T-helper 1 cell treated with Interleukin-12 subunit alpha and Interleukin-12 subunit beta and Interleukin-4 antibody, amounts not matched to agents 30 ng/mL and 1 ng/mL, for 36 hours (primary cell): Measurements from ENCODE around the gene SPATA20. TPM values are rescaled to one million over a fixed set of nuclear protein-coding genes. Genes with fewer than 3 reads are reported as not detected.

Experiments
- intact Hi-C: fragments of 100-400 bp; cut with micrococcal nuclease; formaldehyde crosslinking; loops from one replicate; pipeline ENCODE4 v1.15.1; 2024
- total RNA-seq: library from RNA; stranded (reverse); gene quantifications from 2 replicates; pipeline ENCODE4 v1.2.3, GENCODE V29; 2022

The SPATA20 gene
- total RNA-seq, 1 donor from 2014 or later: 13.2 TPM

- intact Hi-C loops: no loop called here
Measured at GRCh38 chr17:50519141-50519834, 27.7 kb upstream of the SPATA20 start.

- intact Hi-C loops: no loop called here
Measured at GRCh38 chr17:50520483-50520882, 26.5 kb upstream of the SPATA20 start.

- intact Hi-C loops: no loop called here
Measured at GRCh38 chr17:50521514-50521913, 25.5 kb upstream of the SPATA20 start.

DNA sequence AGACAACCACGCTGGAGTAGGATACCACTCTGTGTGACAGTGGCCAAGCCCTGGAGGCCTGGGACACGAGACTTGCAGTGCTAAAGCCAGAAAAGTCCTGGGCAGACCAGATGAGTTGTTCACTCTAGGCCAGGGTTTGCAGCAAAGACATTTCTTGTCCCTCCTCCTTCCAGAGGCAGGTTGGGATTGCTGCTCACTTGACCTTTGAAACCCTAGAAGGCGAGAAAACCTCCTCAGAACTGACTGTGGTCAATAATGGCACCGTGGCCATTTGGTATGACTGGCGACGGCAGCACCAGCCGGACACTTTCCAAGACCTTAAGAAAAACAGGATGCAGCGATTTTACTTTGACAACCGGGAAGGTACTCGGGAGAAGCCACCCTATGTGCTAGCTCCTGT lies 24.2 kb upstream of the SPATA20 start:
- intact Hi-C loops: no loop called here

DNA sequence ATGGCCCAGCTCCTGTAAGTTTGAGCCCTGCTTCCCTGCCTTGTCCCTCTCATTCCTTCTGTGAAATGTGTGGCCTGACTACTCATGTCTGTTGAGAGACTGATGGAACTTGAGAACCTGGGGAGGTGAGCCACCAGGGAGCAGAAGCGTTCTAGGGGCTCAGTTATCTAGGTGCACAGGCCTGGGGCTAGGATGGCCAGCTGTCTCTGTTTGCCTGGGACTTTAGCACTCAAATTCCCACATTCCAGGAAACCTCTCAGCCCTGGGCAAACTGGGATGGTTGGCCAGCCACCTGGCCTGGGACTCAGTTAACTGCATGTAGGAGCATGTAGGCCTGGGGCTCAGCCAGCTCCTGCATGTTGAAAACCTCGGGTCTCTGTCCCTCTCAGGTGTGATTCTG lies 23.8 kb upstream of the SPATA20 start:
- intact Hi-C loops: no loop called here

- intact Hi-C loops: no loop called here
Measured at GRCh38 chr17:50524838-50525237, 22.1 kb upstream of the SPATA20 start.

GRCh38 chr17:50527155-50527762 lies 19.7 kb upstream of the SPATA20 start:
- intact Hi-C loops: no loop called here

DNA sequence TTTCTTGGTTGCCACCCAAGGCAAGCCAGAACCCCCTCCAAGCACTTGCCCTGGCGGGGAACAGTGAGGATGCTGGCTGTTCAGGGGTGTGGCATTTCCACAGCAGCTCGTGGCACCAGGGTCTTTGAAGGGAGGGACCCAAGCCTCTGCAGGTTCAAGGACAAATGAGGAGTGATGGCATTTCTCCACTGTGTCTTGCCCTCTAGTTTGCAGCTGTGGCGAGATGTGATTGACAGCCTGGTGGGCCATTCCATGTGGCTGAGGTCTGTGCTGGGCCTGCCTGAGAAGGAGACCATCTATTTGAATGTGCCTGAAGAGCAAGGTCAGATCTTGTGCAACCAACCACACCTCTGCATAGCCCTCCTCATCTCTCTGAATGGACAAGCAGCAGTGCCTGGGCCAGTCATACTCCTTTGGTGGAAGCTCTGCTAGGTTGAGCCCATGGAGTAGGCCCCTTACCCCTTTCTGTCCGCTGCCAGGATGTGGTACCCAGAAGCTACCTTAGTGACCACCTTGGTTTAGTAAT lies 19.0 kb upstream of the SPATA20 start:
- intact Hi-C loops: no loop called here

GRCh38 chr17:50529849-50530248 lies 17.1 kb upstream of the SPATA20 start:
- intact Hi-C loops: no loop called here

DNA sequence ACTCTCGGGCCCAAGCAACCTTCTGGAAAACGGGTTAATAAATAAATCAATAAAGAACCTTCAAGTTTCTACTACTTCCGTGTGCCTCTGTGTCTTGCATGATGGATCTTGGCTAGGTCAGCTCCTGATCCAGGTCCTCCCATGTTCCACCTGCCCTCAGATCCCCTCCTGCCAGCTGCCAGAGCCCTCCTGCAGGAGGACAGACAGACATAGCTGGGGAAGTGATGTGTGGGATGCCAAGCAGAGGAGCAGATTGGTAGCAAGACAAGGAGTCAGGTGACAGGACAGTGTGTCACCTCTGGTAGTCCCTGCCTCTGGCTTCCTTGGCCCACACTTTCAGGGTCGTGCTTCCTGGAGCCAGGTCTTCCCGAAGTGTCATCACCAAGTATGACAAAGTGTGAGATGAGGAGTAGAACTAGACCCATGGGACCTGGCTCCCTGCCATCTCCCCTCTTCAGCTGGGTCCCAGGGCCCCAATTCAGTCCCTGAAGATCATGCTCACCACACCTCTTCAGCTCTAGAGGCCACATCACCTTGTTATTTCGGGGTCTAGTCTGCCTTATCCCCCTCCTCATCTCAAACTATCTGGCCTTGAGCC lies 15.4 kb upstream of the SPATA20 start:
- intact Hi-C loops: no loop called here

GRCh38 chr17:50532452-50533024 lies 14.4 kb upstream of the SPATA20 start, which contains the start of gene EPN3:
TSS of gene EPN3 (plus strand) at chr17:50532735. CDS start at chr17:50536557, 3,822 bp downstream.
- intact Hi-C loops: no loop called here

DNA sequence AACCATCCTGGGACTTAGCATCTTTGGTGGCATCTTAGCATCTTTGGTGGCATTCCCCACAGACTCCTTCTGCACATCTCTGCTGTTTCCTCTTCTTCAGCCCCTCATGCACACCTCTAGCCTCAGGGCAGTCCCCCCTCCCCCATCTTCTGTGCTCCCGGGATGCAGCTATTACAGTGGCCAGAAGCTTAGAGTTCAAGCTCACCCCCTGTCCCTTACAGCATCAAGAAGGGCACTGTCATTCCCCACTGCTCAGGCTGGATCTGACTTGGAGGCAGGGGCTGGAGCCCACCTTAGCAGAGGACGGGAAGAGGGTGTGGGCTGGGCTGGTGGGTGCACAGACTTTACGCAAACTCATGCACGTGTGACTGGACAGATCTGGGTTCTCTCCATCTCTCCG lies 13.8 kb upstream of the SPATA20 start:
- intact Hi-C loops: no loop called here

- intact Hi-C loops: no loop called here
Measured at GRCh38 chr17:50533720-50534148, 13.2 kb upstream of the SPATA20 start.

DNA sequence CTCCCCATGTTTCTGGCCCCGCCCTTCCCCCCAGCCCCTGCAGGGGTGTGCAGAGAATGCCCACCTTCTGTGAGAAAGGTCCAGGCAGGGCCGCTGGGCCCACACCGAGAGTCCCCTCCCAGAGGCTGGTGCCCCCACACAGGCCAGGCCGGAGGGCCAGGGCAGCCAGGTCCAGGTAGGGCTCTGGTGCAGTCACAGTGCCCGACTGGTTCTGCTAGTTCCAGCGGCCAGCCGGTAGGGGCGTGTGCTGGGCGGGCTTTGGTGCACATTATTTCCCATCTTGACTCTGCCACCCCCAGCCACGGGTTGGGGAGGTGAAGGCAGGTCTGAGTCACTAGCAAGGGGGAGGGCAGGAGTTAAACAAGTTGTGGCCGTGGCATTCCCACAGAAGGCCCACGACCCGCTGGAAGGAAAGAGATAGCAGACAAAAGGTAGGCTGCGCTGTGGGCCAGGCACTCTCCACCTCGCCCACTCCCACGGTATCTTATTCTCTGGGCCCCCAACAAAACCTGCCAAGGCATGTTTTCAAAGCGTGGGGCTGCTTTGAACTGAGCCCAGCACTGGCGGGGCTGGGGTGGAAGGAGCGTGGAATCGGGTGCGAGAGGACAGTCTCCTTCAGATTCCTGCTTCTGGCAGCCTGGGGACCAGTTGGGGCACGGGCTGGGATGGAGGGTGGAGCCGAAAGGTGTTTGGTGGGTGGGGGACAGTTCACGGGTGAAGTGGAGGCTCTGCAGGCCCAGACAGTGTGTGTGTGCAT lies 12.6 kb upstream of the SPATA20 start:
- intact Hi-C loops: no loop called here

- intact Hi-C loops: no loop called here
Measured at GRCh38 chr17:50534979-50535326, 12.0 kb upstream of the SPATA20 start.

DNA sequence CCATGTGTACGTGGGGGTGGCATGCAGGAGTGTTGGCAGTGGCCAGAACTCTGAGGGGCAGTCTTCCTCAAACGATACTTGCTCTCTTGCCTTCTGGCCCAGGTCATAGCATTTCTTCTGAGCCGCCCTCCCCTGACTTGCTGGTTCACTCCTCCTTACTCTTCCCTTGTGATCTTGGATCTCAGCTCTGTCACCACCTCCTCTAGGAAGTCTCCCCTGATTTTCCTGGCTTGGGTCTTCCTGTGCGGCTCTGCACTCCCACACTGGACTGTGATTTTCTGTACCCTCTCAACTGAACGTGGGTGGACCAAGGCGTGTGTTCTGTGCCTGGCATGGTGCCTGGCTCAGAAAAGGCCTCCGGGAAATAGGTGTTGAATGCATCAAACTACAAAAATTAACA lies 11.6 kb upstream of the SPATA20 start:
- intact Hi-C loops: no loop called here

DNA sequence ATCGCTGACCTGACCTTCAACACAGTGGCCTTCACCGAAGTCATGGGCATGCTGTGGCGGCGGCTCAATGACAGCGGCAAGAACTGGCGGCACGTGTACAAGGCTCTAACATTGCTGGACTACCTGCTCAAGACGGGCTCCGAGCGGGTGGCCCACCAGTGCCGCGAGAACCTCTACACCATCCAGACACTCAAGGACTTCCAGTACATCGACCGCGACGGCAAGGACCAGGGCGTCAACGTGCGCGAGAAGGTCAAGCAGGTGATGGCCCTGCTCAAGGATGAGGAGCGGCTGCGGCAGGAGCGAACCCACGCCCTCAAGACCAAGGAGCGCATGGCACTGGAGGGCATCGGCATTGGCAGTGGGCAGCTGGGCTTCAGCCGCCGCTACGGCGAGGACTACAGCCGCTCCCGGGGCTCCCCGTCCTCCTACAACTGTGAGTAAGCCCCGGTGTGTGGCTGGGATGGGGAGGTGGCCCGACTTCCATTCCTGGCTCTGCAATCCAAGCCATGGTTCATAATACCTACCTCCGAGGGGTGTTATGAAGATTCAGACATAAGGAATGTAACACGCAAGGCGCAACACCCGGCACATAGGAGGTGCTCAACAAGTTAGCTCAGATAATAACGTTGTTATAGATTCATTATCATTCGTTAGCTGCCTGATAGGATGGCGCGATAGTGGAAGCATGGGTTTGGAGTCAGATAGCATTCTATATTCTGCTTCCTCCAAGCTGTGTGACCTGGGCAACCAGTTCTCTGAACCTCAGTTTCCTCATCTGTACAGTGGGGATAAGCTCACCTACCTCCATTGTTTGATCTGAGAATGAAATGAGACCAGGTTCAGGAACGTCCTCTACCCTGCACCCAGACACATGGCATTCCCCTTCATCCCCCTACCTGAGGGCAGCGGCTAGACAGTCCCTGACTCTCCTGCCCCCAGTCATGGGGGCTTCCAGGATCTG lies 10.0 kb upstream of the SPATA20 start:
- intact Hi-C loops: no loop called here

GRCh38 chr17:50537721-50538548 lies 9.0 kb upstream of the SPATA20 start:
- intact Hi-C loops: no loop called here
